DND-41 (cell line): ENCODE measurements around the gene CWH43.
A peak's percentile ranks its signal among the peaks of the same experiment; 100 is the strongest.

Experiments
- CTCF ChIP-seq: IDR thresholded peaks from 2 replicates; pipeline ENCODE4 v1.5.1; 2012; ENCODE audit warnings: borderline replicate concordance, low read length, moderate library complexity, mild to moderate bottlenecking; ENCODE audit not compliant: poor library complexity, severe bottlenecking; ENCODE audit errors: extremely low read depth
- EZH2 ChIP-seq: IDR thresholded peaks from 3 replicates; pipeline ENCODE4 v1.6.1; 2012; ENCODE audit warnings: borderline replicate concordance, low read depth, mild to moderate bottlenecking, moderate library complexity, low read length, inconsistent platforms; ENCODE audit not compliant: severe bottlenecking

- TF ChIP-seq CTCF (peak; percentile 19), EZH2 (no peak)
These were observed 38.3 kb upstream of the CWH43 start for GRCh38 chr4:48947731-48948130.
